Tibial nerve (tissue), 3 donors: ENCODE measurements around the gene TIAM1.

Source experiments
- CTCF ChIP-seq, 5 experiments: fragments of 200-600 bp in 3 of 5; fragments of 450-650 bp in 2 of 5; sonication (generic) in 3 of 5; IDR thresholded peaks; one replicate each; pipeline ENCODE4 v1.5.1; 2016 to 2019; ENCODE audit warnings: antibody characterized with exemption in 5 of 5, mild to moderate bottlenecking in 3 of 5, moderate library complexity in 2 of 5
- POLR2A ChIP-seq, 2 donors: fragments of 450-650 bp; IDR thresholded peaks; one replicate each; pipeline ENCODE4 v1.6.1; 2017; ENCODE audit warnings: antibody characterized with exemption in 2 of 2, mild to moderate bottlenecking in 2 of 2, moderate library complexity in 2 of 2

GRCh38 chr21:31305888-31306287 is 38.2 kb downstream of the TIAM1 start:
- TF ChIP-seq CTCF (IDR thresholded peaks at IDR 0.05) (no peak), POLR2A (IDR thresholded peaks at IDR 0.05) (no peak)
